GM12878 (cell line): ENCODE results near the gene WNT9A. TPM values are rescaled to one million over a fixed set of nuclear protein-coding genes. Genes with fewer than 3 reads are reported as not detected.

ENCODE experiments used
- ATAC-seq: fragments of 200-7000 bp; cut with Tn5 transposase; 3 replicates; pipeline ENCODE4 v1.9.1; 2020; ENCODE audit warnings: mild to moderate bottlenecking, moderate library complexity
- BruUV-seq: library from RNA; stranded (reverse); fragments of 400-500 nt; replicated peaks from 2 replicates; lab custom pipeline; 2021; lab: Mats Ljungman, UMichigan
- CTCF ChIA-PET: fragments of 300-600 bp; sonication (Branson Sonifier 250); formaldehyde crosslinking; extraction: SDS; loops from one replicate; lab custom pipeline; 2021; ENCODE audit warnings: inconsistent platforms; lab: Yijun Ruan, JAX
- POLR2A ChIA-PET: fragments of 350-600 bp; formaldehyde crosslinking; extraction: SDS; loops from one replicate; lab custom pipeline; 2021; ENCODE audit warnings: inconsistent platforms; lab: Charles Lee
- RAD21 ChIA-PET: fragments of 300-600 bp; sonication (Branson Sonifier 250); formaldehyde crosslinking; loops from one replicate; lab custom pipeline; 2023; ENCODE audit warnings: antibody characterized with exemption; ENCODE audit not compliant: unreplicated experiment; lab: Charles Lee
- SMC1A ChIA-PET: fragments of 300-600 bp; sonication (Branson Sonifier 250); formaldehyde crosslinking; loops from one replicate; lab custom pipeline; 2023; ENCODE audit not compliant: unreplicated experiment, uncharacterized antibody; lab: Charles Lee
- DNase-seq: peaks from one replicate; pipeline ENCODE4 v3.0.0-alpha.2; 2011; ENCODE audit warnings: low read depth, low spot score
- FAIRE-seq: peaks from 3 replicates; lab custom pipeline; 2011; peaks lifted over from hg19 to GRCh38; lab: Jason Lieb, UNC
- H2AFZ ChIP-seq: 2 replicates; pipeline ENCODE4 v1.6.0; 2011; ENCODE audit warnings: low read depth, low read length, control low read depth; ENCODE audit not compliant: control insufficient read depth
- H3K27ac ChIP-seq: 2 replicates; pipeline ENCODE4 v1.5.1; 2011; ENCODE audit warnings: control low read depth; ENCODE audit not compliant: control insufficient read depth, insufficient read depth
- H3K27me3 ChIP-seq, 2 experiments: replicated peaks in 1 of 2; 2 replicates each; pipeline versions ENCODE4 v1.6.0 to v1.6.1; 2011; ENCODE audit warnings: low read length in 1 of 2; ENCODE audit not compliant: control insufficient read depth in 2 of 2, insufficient read depth in 2 of 2
- H3K36me3 ChIP-seq, 2 experiments: 2 replicates each; pipeline ENCODE4 v1.5.1; 2011; ENCODE audit warnings: low read length in 1 of 2; ENCODE audit not compliant: control insufficient read depth in 2 of 2, insufficient read depth in 2 of 2
- H3K4me1 ChIP-seq: 2 replicates; pipeline ENCODE4 v1.6.1; 2011; ENCODE audit warnings: mild to moderate bottlenecking, low read length, moderate library complexity, mixed read lengths; ENCODE audit not compliant: control insufficient read depth, insufficient read depth
- H3K4me2 ChIP-seq: 2 replicates; pipeline ENCODE4 v1.6.0; 2011; ENCODE audit warnings: control low read depth; ENCODE audit not compliant: control insufficient read depth, insufficient read depth
- H3K4me3 ChIP-seq: fragments of 200-600 bp; sonication (generic); 2 replicates; pipeline ENCODE4 v1.5.1; 2016
- H3K79me2 ChIP-seq: 2 replicates; pipeline ENCODE4 v1.6.0; 2011; ENCODE audit warnings: low read length; ENCODE audit not compliant: control insufficient read depth, insufficient read depth
- H3K9ac ChIP-seq: 2 replicates; pipeline ENCODE4 v1.8.0; 2011; ENCODE audit warnings: low read length, control low read depth, mixed read lengths; ENCODE audit not compliant: control insufficient read depth, insufficient read depth
- H3K9me3 ChIP-seq: replicated peaks from 3 replicates; pipeline ENCODE4 v1.5.1; 2011; ENCODE audit warnings: mild to moderate bottlenecking, low read length; ENCODE audit not compliant: control insufficient read depth, insufficient read depth
- H4K20me1 ChIP-seq: 2 replicates; pipeline ENCODE4 v1.6.0; 2011; ENCODE audit not compliant: control insufficient read depth, insufficient read depth
- BRCA1 ChIP-seq: IDR thresholded peaks from 2 replicates; pipeline ENCODE4 v1.6.1; 2011; ENCODE audit warnings: low read depth, low read length, improper control_type of control experiment
- CBX5 ChIP-seq: sonication (generic); IDR thresholded peaks from 2 replicates; pipeline ENCODE4 v1.6.1; 2016; ENCODE audit warnings: low read depth, moderate library complexity, mild to moderate bottlenecking, inconsistent platforms
- HDAC6 ChIP-seq: fragments of 200-600 bp; sonication (generic); IDR thresholded peaks from one replicate; pipeline ENCODE4 v1.8.0; 2017; ENCODE audit warnings: antibody characterized with exemption; ENCODE audit not compliant: unreplicated experiment
- JUND ChIP-seq: IDR thresholded peaks from 2 replicates; pipeline ENCODE4 v1.6.1; 2012; ENCODE audit warnings: low read depth, mild to moderate bottlenecking, low read length, improper control_type of control experiment, moderate library complexity
- MTA2 ChIP-seq: fragments of 450-650 bp; IDR thresholded peaks from 2 replicates; pipeline ENCODE4 v1.6.1; 2016; ENCODE audit warnings: low read depth, mild to moderate bottlenecking, moderate library complexity
- MXI1 ChIP-seq: fragments of 150-350 bp; IDR thresholded peaks from 2 replicates; pipeline ENCODE4 v1.6.1; 2011; ENCODE audit warnings: low read depth, mild to moderate bottlenecking, inconsistent platforms, low read length, improper control_type of control experiment
- TARDBP ChIP-seq: IDR thresholded peaks from 2 replicates; pipeline ENCODE4 v1.6.1; 2016; ENCODE audit warnings: borderline replicate concordance
- TBL1XR1 ChIP-seq: IDR thresholded peaks from 2 replicates; pipeline ENCODE4 v1.6.1; 2012; ENCODE audit warnings: low read depth, low read length, improper control_type of control experiment
- TCF7 ChIP-seq: IDR thresholded peaks from 2 replicates; pipeline ENCODE4 v1.6.1; 2014; ENCODE audit warnings: antibody characterized with exemption, borderline replicate concordance
- ZSCAN29 ChIP-seq: fragments of 450-650 bp; IDR thresholded peaks from 2 replicates; pipeline ENCODE4 v1.6.1; 2017; ENCODE audit warnings: mild to moderate bottlenecking, moderate library complexity
- WGBS: methylation state at CpG from one replicate; pipeline ENCODE4 v1.1.6; 2016; ENCODE audit warnings: low lambda C conversion rate; ENCODE audit not compliant: insufficient replicate concordance, insufficient coverage; ENCODE audit errors: missing lambda C conversion rate; 5-methylcytosine and 5-hydroxymethylcytosine counted together
- in situ Hi-C: fragments of 300-500 bp; cut with MboI; formaldehyde crosslinking; loops from 9 replicates; pipeline ENCODE4 v1.14.3; 2018; ENCODE audit warnings: mixed read lengths
- intact Hi-C: fragments of 100-400 bp; cut with micrococcal nuclease; formaldehyde crosslinking; loops from one replicate; pipeline ENCODE4 v1.14.2; 2022; ENCODE audit not compliant: unreplicated experiment
- polyA plus RNA-seq, 11 experiments: library from polyadenylated mRNA; depleted of rRNA in 4 of 11; unstranded in 6 of 11; stranded (reverse) in 5 of 11; fragments of >200 nt; fragmentation: Nextera tagmentation in 4 of 11; fragmentation: Illumina TruSeq in 1 of 11; extraction: Ambion mirVana in 4 of 11; extraction: Trizol in 1 of 11; gene quantifications; 1 replicate in 1 of 11; 2 replicates in 10 of 11; pipeline versions ENCODE4 v1.2.1 to v1.2.3, GENCODE V29; 2011 to 2016; ENCODE audit warnings: inconsistent platforms in 2 of 11, missing spikeins in 2 of 11, low read depth in 1 of 11
- total RNA-seq, 4 experiments: library from RNA; depleted of rRNA in 3 of 4; stranded (reverse); fragments of >200 nt in 3 of 4; fragmentation: Illumina TruSeq in 1 of 4; extraction: Trizol in 1 of 4; gene quantifications; 2 replicates each; pipeline versions ENCODE4 v1.2.1 to v1.2.3, GENCODE V29; 2013 to 2021
- TF ChIP-seq, protein P1 (sequence below): fragments of 450-650 bp; formaldehyde crosslinking; IDR thresholded peaks from 2 replicates; pipeline ENCODE4 v1.4.0; 2022; ENCODE audit warnings: mild to moderate bottlenecking, moderate library complexity

The WNT9A gene
- total and polyA plus RNA-seq, 10 of the 15 experiments (the other 5 are each of a cell fraction or from before 2014, with no cell fraction given) = not detected

DNA sequence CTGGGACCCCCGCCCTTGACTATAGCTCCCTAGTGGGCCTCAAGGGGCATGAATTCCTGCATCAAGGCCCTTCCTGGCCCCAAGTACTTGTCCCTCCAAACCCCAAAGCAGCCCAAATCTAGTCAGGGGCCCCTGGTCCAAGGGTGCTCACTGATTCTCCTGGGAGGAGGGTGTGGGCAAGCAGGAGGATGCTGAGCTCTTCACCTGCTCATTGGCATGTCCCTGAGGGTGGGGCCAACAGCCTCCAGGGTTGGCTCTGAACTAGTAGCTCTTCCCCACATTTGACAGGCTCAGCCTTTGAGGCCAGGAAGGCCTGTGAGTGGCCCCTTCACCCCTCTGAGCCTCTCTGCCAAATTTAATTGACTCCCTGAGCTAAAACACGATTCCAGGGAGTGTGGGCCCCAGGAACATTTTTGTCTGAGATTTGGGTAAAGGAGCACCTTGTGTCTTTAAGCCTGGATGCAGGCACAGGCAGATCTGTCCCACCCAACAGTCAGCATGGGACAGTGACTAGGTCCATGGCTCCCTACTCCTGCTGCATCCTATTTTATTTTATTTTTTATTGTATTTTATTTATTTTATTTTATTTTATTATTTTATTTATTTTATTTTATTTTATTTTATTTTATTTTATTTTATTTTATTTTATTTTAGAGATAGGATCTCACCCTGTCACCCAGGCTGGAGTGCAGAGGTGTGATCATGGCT is 11.0 kb upstream of the WNT9A start:
- H3K4me2 ChIP-seq = no peak overlapping the region
- FAIRE-seq (no peak), DNase-seq (no peak), ATAC-seq (no peak)
- no peak overlapping the region for H3K27ac ChIP-seq
- no peak for TF ChIP-seq TBL1XR1
- no peak for TF ChIP-seq JUND
- TF ChIP-seq MXI1 = no peak
- TF ChIP-seq HDAC6 = no peak
- TF ChIP-seq ZSCAN29 = no peak
- TF ChIP-seq BRCA1 = no peak
- TF ChIP-seq TCF7 = no peak
- no peak for TF ChIP-seq TARDBP
- no peak for TF ChIP-seq MTA2
- TF ChIP-seq, protein P1, sequence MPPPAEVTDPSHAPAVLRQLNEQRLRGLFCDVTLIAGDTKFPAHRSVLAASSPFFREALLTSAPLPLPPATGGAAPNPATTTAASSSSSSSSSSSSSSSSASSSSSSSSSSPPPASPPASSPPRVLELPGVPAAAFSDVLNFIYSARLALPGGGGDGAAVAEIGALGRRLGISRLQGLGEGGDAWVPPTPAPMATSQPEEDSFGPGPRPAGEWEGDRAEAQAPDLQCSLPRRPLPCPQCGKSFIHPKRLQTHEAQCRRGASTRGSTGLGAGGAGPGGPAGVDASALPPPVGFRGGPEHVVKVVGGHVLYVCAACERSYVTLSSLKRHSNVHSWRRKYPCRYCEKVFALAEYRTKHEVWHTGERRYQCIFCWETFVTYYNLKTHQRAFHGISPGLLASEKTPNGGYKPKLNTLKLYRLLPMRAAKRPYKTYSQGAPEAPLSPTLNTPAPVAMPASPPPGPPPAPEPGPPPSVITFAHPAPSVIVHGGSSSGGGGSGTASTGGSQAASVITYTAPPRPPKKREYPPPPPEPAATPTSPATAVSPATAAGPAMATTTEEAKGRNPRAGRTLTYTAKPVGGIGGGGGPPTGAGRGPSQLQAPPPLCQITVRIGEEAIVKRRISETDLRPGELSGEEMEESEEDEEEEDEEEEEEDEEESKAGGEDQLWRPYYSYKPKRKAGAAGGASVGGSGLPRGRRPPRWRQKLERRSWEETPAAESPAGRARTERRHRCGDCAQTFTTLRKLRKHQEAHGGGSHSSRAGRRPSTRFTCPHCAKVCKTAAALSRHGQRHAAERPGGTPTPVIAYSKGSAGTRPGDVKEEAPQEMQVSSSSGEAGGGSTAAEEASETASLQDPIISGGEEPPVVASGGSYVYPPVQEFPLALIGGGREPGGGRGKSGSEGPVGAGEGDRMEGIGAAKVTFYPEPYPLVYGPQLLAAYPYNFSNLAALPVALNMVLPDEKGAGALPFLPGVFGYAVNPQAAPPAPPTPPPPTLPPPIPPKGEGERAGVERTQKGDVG (CRISPR knock-in tag) = no peak
- no peak for TF ChIP-seq CBX5
- no peaks in the 10 kb centered on the region for H3K36me3 ChIP-seq
- intact Hi-C loops (no loop called here), in situ Hi-C loops (no loop called here)
- no peaks in the 10 kb centered on the region for H3K9me3 ChIP-seq
- H3K27me3 ChIP-seq = peaks cover 0 to 3% of the 10 kb centered on the region in 2 experiments; a peak in 1 of 4 replicates
- H3K4me1 ChIP-seq = no peaks in the 10 kb centered on the region
- H3K9ac ChIP-seq = no peak overlapping the region
- no TSS peak for BruUV-seq
- no peak overlapping the region for H3K4me3 ChIP-seq
- WGBS = 0% methylated on average over 2 of the region's 2 CpGs
- H4K20me1 ChIP-seq = no peaks in the 10 kb centered on the region
- RAD21 ChIA-PET = no interaction called here
- H2AFZ ChIP-seq = no peak overlapping the region
- CTCF ChIA-PET = interaction anchor here (0.6 kb wide), 1 partner anchor 201 kb away, joined by 3 read pairs; no protein-coding TSS in a partner anchor
- no peaks in the 10 kb centered on the region for H3K79me2 ChIP-seq
- POLR2A ChIA-PET = no interaction called here
- SMC1A ChIA-PET = no interaction called here
